Activated CD4-positive, alpha-beta T cell treated with anti-CD3 and anti-CD28 coated beads, Interleukin-2, amount 50 U/mL, for 1 hour (primary cell): ENCODE data around the gene ZNF277.

ENCODE experiments used
- DNase-seq: peaks from one replicate; pipeline ENCODE4 v3.0.0-alpha.2; 2020

Gene ZNF277

GRCh38 chr7:112206238-112206990 is at the start of gene ZNF277, which contains the start of gene DOCK4:
TSS of gene ZNF277 (plus strand) at chr7:112206695. CDS start at chr7:112206717, 22 bp downstream.
TSS of gene DOCK4 (minus strand) at chr7:112206399. CDS start at chr7:112206138, 261 bp downstream.
- DNase-seq: peak; percentile 100

- no peak for DNase-seq
Measured at GRCh38 chr7:112157072-112157471, 49.4 kb upstream of the ZNF277 start.

- no peak for DNase-seq
Measured at GRCh38 chr7:112159351-112159750, 47.1 kb upstream of the ZNF277 start.

- no peak for DNase-seq
Measured at GRCh38 chr7:112160130-112160770, 46.2 kb upstream of the ZNF277 start.

- DNase-seq: no peak
Measured at GRCh38 chr7:112160771-112161150, 45.7 kb upstream of the ZNF277 start.

- no peak for DNase-seq
Measured at GRCh38 chr7:112161253-112162141, 45.0 kb upstream of the ZNF277 start.

GRCh38 chr7:112162142-112162766 is 44.2 kb upstream of the ZNF277 start:
- no peak for DNase-seq

- DNase-seq: no peak
Measured at GRCh38 chr7:112162784-112163506, 43.5 kb upstream of the ZNF277 start.

GRCh38 chr7:112167147-112167546 is 39.3 kb upstream of the ZNF277 start:
- DNase-seq: no peak

GRCh38 chr7:112168915-112169314 is 37.6 kb upstream of the ZNF277 start:
- no peak for DNase-seq

- DNase-seq: no peak
Measured at GRCh38 chr7:112171673-112172072, 34.8 kb upstream of the ZNF277 start.

- DNase-seq: no peak
Measured at GRCh38 chr7:112172870-112173567, 33.5 kb upstream of the ZNF277 start.

- DNase-seq: no peak
Measured at GRCh38 chr7:112173568-112173905, 33.0 kb upstream of the ZNF277 start.

GRCh38 chr7:112174192-112174591 is 32.3 kb upstream of the ZNF277 start:
- no peak for DNase-seq

- DNase-seq: no peak
Measured at GRCh38 chr7:112176241-112176640, 30.3 kb upstream of the ZNF277 start.

GRCh38 chr7:112176693-112177415 is 29.6 kb upstream of the ZNF277 start:
- no peak for DNase-seq

- DNase-seq: no peak
Measured at GRCh38 chr7:112180223-112180622, 26.3 kb upstream of the ZNF277 start.

- DNase-seq: no peak
Measured at GRCh38 chr7:112182749-112183148, 23.7 kb upstream of the ZNF277 start.

- DNase-seq: no peak
Measured at GRCh38 chr7:112183266-112183665, 23.2 kb upstream of the ZNF277 start.

GRCh38 chr7:112184455-112184854 is 22.0 kb upstream of the ZNF277 start:
- no peak for DNase-seq
